HEK293T (cell line): ENCODE measurements around the gene NET1.

ENCODE experiments used
- CTBP1 ChIP-seq: fragments of 450-650 bp; IDR thresholded peaks from 2 replicates; pipeline ENCODE4 v1.6.1; 2016; ENCODE audit warnings: borderline replicate concordance
- ELF4 ChIP-seq: fragments of 450-650 bp; IDR thresholded peaks from 2 replicates; pipeline ENCODE4 v1.6.1; 2017; ENCODE audit warnings: antibody characterized with exemption
- SP1 ChIP-seq: fragments of 450-650 bp; IDR thresholded peaks from 2 replicates; pipeline ENCODE4 v1.6.1; 2017
- ZNF384 ChIP-seq: fragments of 450-650 bp; IDR thresholded peaks from 2 replicates; pipeline ENCODE4 v1.6.1; 2016

- no peak for TF ChIP-seq ZNF384
- no peak for TF ChIP-seq ELF4
- no peak for TF ChIP-seq SP1
- no peak for TF ChIP-seq CTBP1
Measured at GRCh38 chr10:5457741-5458140, 45.4 kb downstream of the NET1 start.
